Naive thymus-derived CD4-positive, alpha-beta T cell (primary cell): ENCODE data around the gene PREB. TPM values are rescaled to one million over a fixed set of nuclear protein-coding genes. Genes with fewer than 3 reads are reported as not detected.

Source experiments
- ATAC-seq: fragments of 150-1000 bp; cut with Tn5 transposase; 2 replicates; pipeline ENCODE4 v1.10.0; 2021; ENCODE audit warnings: mild to moderate bottlenecking, moderate library complexity
- CTCF ChIA-PET: fragments of 350-600 bp; sonication (Branson Sonifier 250); formaldehyde crosslinking; loops from one replicate; lab custom pipeline; 2021; ENCODE audit warnings: antibody characterized with exemption; lab: Charles Lee
- POLR2A ChIA-PET: fragments of 350-600 bp; sonication (Branson Sonifier 250); formaldehyde crosslinking; loops from one replicate; lab custom pipeline; 2021; ENCODE audit warnings: antibody characterized with exemption, inconsistent platforms; lab: Charles Lee
- DNase-seq, 9 donors: peaks; one replicate each; pipeline versions ENCODE4 v3.0.0 to v3.0.0-alpha.2; 2020 to 2022; ENCODE audit warnings: mixed read lengths in 1 of 9
- H3K27ac ChIP-seq: one replicate; pipeline ENCODE4 v1.7.0; 2013; ENCODE audit warnings: mild to moderate bottlenecking, low read depth, low read length, moderate library complexity
- H3K27me3 ChIP-seq, 2 donors: one replicate each; pipeline ENCODE4 v1.7.0; 2013; ENCODE audit warnings: low read length in 2 of 2, mild to moderate bottlenecking in 2 of 2, moderate library complexity in 2 of 2; ENCODE audit not compliant: control insufficient read depth in 2 of 2, insufficient read depth in 2 of 2
- H3K36me3 ChIP-seq, 3 experiments: 1 replicate in 2 of 3; 2 replicates in 1 of 3; pipeline ENCODE4 v1.7.0; 2013; ENCODE audit warnings: low read length in 3 of 3, mild to moderate bottlenecking in 3 of 3, moderate library complexity in 1 of 3; ENCODE audit not compliant: insufficient read depth in 3 of 3, control insufficient read depth in 2 of 3
- H3K4me1 ChIP-seq, 2 donors: one replicate each; pipeline ENCODE4 v1.7.0; 2013; ENCODE audit warnings: low read length in 2 of 2, mild to moderate bottlenecking in 2 of 2, moderate library complexity in 1 of 2; ENCODE audit not compliant: control insufficient read depth in 2 of 2, insufficient read depth in 2 of 2
- H3K4me3 ChIP-seq: 2 replicates; pipeline ENCODE4 v1.7.0; 2013; ENCODE audit warnings: mild to moderate bottlenecking, low read length
- H3K9me3 ChIP-seq, 3 experiments: 1 replicate in 2 of 3; 2 replicates in 1 of 3; pipeline ENCODE4 v1.7.0; 2013; ENCODE audit warnings: low read length in 3 of 3; ENCODE audit not compliant: control insufficient read depth in 2 of 3
- H3K27ac Mint-ChIP-seq, 9 donors: one replicate each; pipeline ENCODE4 v1.8.0; 2020 to 2022; ENCODE audit warnings: mixed read lengths in 9 of 9, mild to moderate bottlenecking in 8 of 9, moderate library complexity in 5 of 9, inconsistent platforms in 2 of 9
- H3K27me3 Mint-ChIP-seq, 5 donors: one replicate each; pipeline ENCODE4 v1.8.0; 2021 to 2022; ENCODE audit warnings: mixed read lengths in 5 of 5, mild to moderate bottlenecking in 1 of 5
- H3K36me3 Mint-ChIP-seq, 5 donors: one replicate each; pipeline ENCODE4 v1.8.0; 2020 to 2022; ENCODE audit warnings: mixed read lengths in 5 of 5, mild to moderate bottlenecking in 3 of 5, inconsistent platforms in 1 of 5
- H3K4me1 Mint-ChIP-seq, 7 donors: one replicate each; pipeline ENCODE4 v1.8.0; 2020 to 2022; ENCODE audit warnings: mixed read lengths in 7 of 7, mild to moderate bottlenecking in 3 of 7, inconsistent platforms in 1 of 7
- H3K4me3 Mint-ChIP-seq, 10 donors: one replicate each; pipeline ENCODE4 v1.8.0; 2020 to 2022; ENCODE audit warnings: mild to moderate bottlenecking in 10 of 10, mixed read lengths in 10 of 10, moderate library complexity in 6 of 10, inconsistent platforms in 2 of 10
- H3K9me3 Mint-ChIP-seq, 11 donors: one replicate each; pipeline ENCODE4 v1.8.0; 2020 to 2022; ENCODE audit warnings: mixed read lengths in 11 of 11, mild to moderate bottlenecking in 4 of 11, inconsistent platforms in 1 of 11, moderate library complexity in 1 of 11
- intact Hi-C, 2 donors: fragments of 100-400 bp; cut with micrococcal nuclease; formaldehyde crosslinking; loops; one replicate each; pipeline ENCODE4 v1.15.1; 2023
- polyA plus RNA-seq, 2 donors: library from polyadenylated mRNA; unstranded; fragments of 300-500 nt; fragmentation: Illumina TruSeq; gene quantifications; one replicate each; pipeline ENCODE4 v1.2.3, GENCODE V29; 2021
- total RNA-seq, 6 experiments: library from RNA in 5 of 6; stranded (reverse) in 5 of 6; gene quantifications; 1 replicate in 5 of 6; 2 replicates in 1 of 6; pipeline ENCODE4 v1.2.3 and lab custom pipeline; 2021 to 2026

The PREB gene
- total and polyA plus RNA-seq, 7 experiments from 2014 or later = 25.4 to 72.3 (median 53.2) TPM

DNA sequence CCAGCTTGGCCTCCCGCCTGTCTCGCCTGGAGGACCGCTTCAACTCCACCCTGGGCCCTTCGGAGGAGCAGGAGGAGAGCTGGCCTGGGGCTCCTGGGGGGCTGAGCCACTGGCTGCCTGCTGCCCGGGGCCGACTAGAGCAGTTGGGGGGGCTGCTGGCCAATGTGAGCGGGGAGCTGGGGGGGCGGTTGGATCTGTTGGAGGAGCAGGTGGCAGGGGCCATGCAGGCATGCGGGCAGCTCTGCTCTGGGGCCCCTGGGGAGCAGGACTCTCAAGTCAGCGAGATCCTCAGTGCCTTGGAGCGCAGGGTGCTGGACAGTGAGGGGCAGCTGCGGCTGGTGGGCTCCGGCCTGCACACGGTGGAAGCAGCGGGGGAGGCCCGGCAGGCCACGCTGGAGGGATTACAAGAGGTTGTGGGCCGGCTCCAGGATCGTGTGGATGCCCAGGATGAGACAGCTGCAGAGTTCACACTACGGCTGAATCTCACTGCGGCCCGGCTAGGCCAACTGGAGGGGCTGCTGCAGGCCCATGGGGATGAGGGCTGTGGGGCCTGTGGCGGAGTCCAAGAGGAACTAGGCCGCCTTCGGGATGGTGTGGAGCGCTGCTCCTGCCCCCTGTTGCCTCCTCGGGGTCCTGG lies 51.5 kb downstream of the PREB start:
- Mint-ChIP-seq H3K36me3 (no peaks in the 10 kb centered on the region), H3K9me3 (no peaks in the 10 kb centered on the region), H3K27ac (no peak overlapping the region), H3K4me1 (peaks cover 19 to 45% (median 32%) of the 10 kb centered on the region in 7 donors), H3K27me3 (no peaks in the 10 kb centered on the region), H3K4me3 (peak overlapping the region in 1 of 10 donors; percentile 52)
- intact Hi-C loops = loop anchor here in 1 of 2 donors (10.0 kb wide), 1 partner anchor 402 kb away; the partner anchor contains the start of gene IFT172
- no peaks in the 10 kb centered on the region for H3K9me3 ChIP-seq
- no peak overlapping the region for H3K27ac ChIP-seq
- ATAC-seq = no peak
- no peak overlapping the region for H3K4me3 ChIP-seq
- ChIA-PET POLR2A (interaction anchor here (0.6 to 12.0 kb wide), 8 partner anchors 10 to 178 kb away, joined by 3 to 134 read pairs (median 10); partner anchors contain the start of genes AGBL5, ATRAID, OST4 and PREB), CTCF (interaction anchor here (1.4 to 2.1 kb wide), 4 partner anchors 11 to 221 kb away, joined by 3 to 6 read pairs (median 4); partner anchors contain the start of gene OST4)
- H3K36me3 ChIP-seq = no peaks in the 10 kb centered on the region
- no peak for DNase-seq
- no peaks in the 10 kb centered on the region for H3K27me3 ChIP-seq
- H3K4me1 ChIP-seq = peaks cover 22 to 23% of the 10 kb centered on the region in 2 donors

DNA sequence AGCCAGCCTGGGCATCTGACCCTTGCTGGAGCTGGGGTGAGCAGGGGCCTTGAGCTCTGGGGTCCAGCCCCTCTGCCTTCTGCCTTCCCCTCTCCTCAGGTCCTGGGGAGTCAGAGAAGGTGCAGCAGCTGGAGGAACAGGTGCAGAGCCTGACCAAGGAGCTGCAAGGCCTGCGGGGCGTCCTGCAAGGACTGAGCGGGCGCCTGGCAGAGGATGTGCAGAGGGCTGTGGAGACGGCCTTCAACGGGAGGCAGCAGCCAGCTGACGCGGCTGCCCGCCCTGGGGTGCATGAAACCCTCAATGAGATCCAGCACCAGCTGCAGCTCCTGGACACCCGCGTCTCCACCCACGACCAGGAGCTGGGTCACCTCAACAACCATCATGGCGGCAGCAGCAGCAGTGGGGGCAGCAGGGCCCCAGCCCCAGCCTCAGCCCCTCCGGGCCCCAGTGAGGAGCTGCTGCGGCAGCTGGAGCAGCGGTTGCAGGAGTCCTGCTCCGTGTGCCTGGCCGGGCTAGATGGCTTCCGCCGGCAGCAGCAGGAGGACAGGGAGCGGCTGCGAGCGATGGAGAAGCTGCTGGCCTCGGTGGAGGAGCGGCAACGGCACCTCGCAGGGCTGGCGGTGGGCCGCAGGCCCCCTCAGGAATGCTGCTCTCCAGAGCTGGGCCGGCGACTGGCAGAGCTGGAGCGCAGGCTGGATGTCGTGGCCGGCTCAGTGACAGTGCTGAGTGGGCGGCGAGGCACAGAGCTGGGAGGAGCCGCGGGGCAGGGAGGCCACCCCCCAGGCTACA lies 52.3 kb downstream of the PREB start:
- Histone ChIP-seq H3K27ac (peak overlapping the region; percentile 69), H3K4me3 (peak overlapping the region; percentile 48), H3K27me3 (no peaks in the 10 kb centered on the region), H3K36me3 (no peaks in the 10 kb centered on the region), H3K9me3 (no peaks in the 10 kb centered on the region), H3K4me1 (peaks cover 21 to 22% of the 10 kb centered on the region in 2 donors)
- CTCF ChIA-PET = interaction anchor here (0.6 to 1.6 kb wide), 7 partner anchors 11 to 221 kb away, joined by 3 to 5 read pairs (median 4); partner anchors contain the start of gene OST4
- DNase-seq (no peak), ATAC-seq (no peak)
- POLR2A ChIA-PET = interaction anchor here (0.8 to 12.0 kb wide), 10 partner anchors 8 to 274 kb away, joined by 3 to 134 read pairs (median 7); partner anchors contain the start of genes AGBL5, ATRAID, GTF3C2 and OST4
- Mint-ChIP-seq H3K4me1 (peaks cover 19 to 44% (median 29%) of the 10 kb centered on the region in 7 donors), H3K4me3 (peak overlapping the region in 6 of 10 donors; percentile 81 to 96 (median 86)), H3K36me3 (no peaks in the 10 kb centered on the region), H3K9me3 (no peaks in the 10 kb centered on the region), H3K27me3 (no peaks in the 10 kb centered on the region), H3K27ac (peak overlapping the region in 6 of 9 donors; percentile 95 to 98 (median 97))
- intact Hi-C loops = loop anchor here (1.0 to 10.0 kb wide), 10 partner anchors 11 to 403 kb away; partner anchors contain the start of genes ATRAID (in 2 of the 2), EIF2B4 (in 2 of the 2), OST4 (in 2 of the 2) and SLC5A6 (in 2 of the 2)

Other genes with a start within 250 kb of the PREB start
- 1 to 10 TPM; 1.8 to 6.0 (median 4.5) TPM for gene MAPRE3, start 164.0 kb downstream of the PREB start, total RNA-seq
- 1 to 10 TPM; 1.9 to 2.6 TPM for gene MAPRE3, start 164.0 kb downstream of the PREB start, polyA plus RNA-seq
- gene TMEM214, start 101.7 kb downstream of the PREB start, total RNA-seq = 100 to 1,000 TPM in 1 of 5 experiments, 10 to 100 TPM in 4; 36.7 to 114 (median 67.5) TPM
- gene TMEM214, start 101.7 kb downstream of the PREB start, polyA plus RNA-seq = 10 to 100 TPM; 18.6 to 32.5 TPM
- 10 to 100 TPM in 4 of 5 experiments, 1 to 10 TPM in 1; 7.6 to 15.7 (median 12.4) TPM for gene AGBL5, start 83.0 kb downstream of the PREB start, total RNA-seq
- 10 to 100 TPM in 1 of 2 donors, 1 to 10 TPM in 1; 8.0 to 10.4 TPM for gene AGBL5, start 83.0 kb downstream of the PREB start, polyA plus RNA-seq
- gene OST4, start 63.0 kb downstream of the PREB start, total RNA-seq = 100 to 1,000 TPM; 241 to 398 (median 263) TPM
- 100 to 1,000 TPM; 747 to 884 TPM for gene OST4, start 63.0 kb downstream of the PREB start, polyA plus RNA-seq
- 1 to 10 TPM in 1 of 5 experiments, under 1 TPM in 4; 0.35 to 1.4 (median 0.61) TPM for gene EMILIN1, start 56.0 kb downstream of the PREB start, total RNA-seq
- gene EMILIN1, start 56.0 kb downstream of the PREB start, polyA plus RNA-seq = 1 to 10 TPM in 1 of 2 donors, under 1 TPM in 1; 0.89 to 1.1 TPM
- gene KHK, start 47.9 kb downstream of the PREB start, total RNA-seq = 10 to 100 TPM in 1 of 5 experiments, 1 to 10 TPM in 4; 5.8 to 13.8 (median 6.2) TPM
- 1 to 10 TPM; 7.6 to 8.8 TPM for gene KHK, start 47.9 kb downstream of the PREB start, polyA plus RNA-seq
- gene CGREF1, start 15.5 kb downstream of the PREB start, total RNA-seq = 1 to 10 TPM in 1 of 5 experiments, under 1 TPM in 3, not detected in 1; 0.34 to 3.5 (median 0.54) TPM
- gene CGREF1, start 15.5 kb downstream of the PREB start, polyA plus RNA-seq = under 1 TPM; 0.45 to 0.50 TPM
- gene ABHD1, start 10.8 kb downstream of the PREB start, total RNA-seq = 1 to 10 TPM in 3 of 5 experiments, under 1 TPM in 2; 0.53 to 2.0 (median 1.5) TPM
- gene ABHD1, start 10.8 kb downstream of the PREB start, polyA plus RNA-seq = under 1 TPM; 0.53 to 0.90 TPM
- gene PRR30, start 4.8 kb upstream of the PREB start, total RNA-seq = not detected
- not detected for gene PRR30, start 4.8 kb upstream of the PREB start, polyA plus RNA-seq
- not detected for gene TCF23, start 14.4 kb upstream of the PREB start, total RNA-seq
- gene TCF23, start 14.4 kb upstream of the PREB start, polyA plus RNA-seq = not detected
- 100 to 1,000 TPM in 2 of 5 experiments, 10 to 100 TPM in 3; 71.0 to 113 (median 90.7) TPM for gene ATRAID, start 77.4 kb upstream of the PREB start, total RNA-seq
- gene ATRAID, start 77.4 kb upstream of the PREB start, polyA plus RNA-seq = 100 to 1,000 TPM; 320 to 391 TPM
- 100 to 1,000 TPM in 1 of 5 experiments, 10 to 100 TPM in 4; 25.6 to 203 (median 44.3) TPM for gene SLC5A6, start 77.6 kb upstream of the PREB start, total RNA-seq
- 10 to 100 TPM; 13.2 to 21.7 TPM for gene SLC5A6, start 77.6 kb upstream of the PREB start, polyA plus RNA-seq
- 10 to 100 TPM; 34.4 to 65.7 (median 45.4) TPM for gene CAD, start 82.7 kb upstream of the PREB start, total RNA-seq
- 10 to 100 TPM; 19.6 to 28.1 TPM for gene CAD, start 82.7 kb upstream of the PREB start, polyA plus RNA-seq
- under 1 TPM in 1 of 5 experiments, not detected in 4; 0.29 TPM for gene SLC30A3, start 128.4 kb upstream of the PREB start, total RNA-seq
- gene SLC30A3, start 128.4 kb upstream of the PREB start, polyA plus RNA-seq = under 1 TPM in 1 of 2 donors, not detected in 1; 0.56 TPM
- gene DNAJC5G, start 140.8 kb upstream of the PREB start, total RNA-seq = not detected
- not detected for gene DNAJC5G, start 140.8 kb upstream of the PREB start, polyA plus RNA-seq
- gene TRIM54, start 147.8 kb upstream of the PREB start, total RNA-seq = not detected
- not detected for gene TRIM54, start 147.8 kb upstream of the PREB start, polyA plus RNA-seq
- 1 to 10 TPM; 2.5 to 6.5 (median 4.6) TPM for gene UCN, start 173.8 kb upstream of the PREB start, total RNA-seq
- under 1 TPM; 0.35 to 0.81 TPM for gene UCN, start 173.8 kb upstream of the PREB start, polyA plus RNA-seq
- 100 to 1,000 TPM in 1 of 5 experiments, 10 to 100 TPM in 4; 55.7 to 119 (median 94.4) TPM for gene MPV17, start 188.5 kb upstream of the PREB start, total RNA-seq
- 100 to 1,000 TPM; 133 to 145 TPM for gene MPV17, start 188.5 kb upstream of the PREB start, polyA plus RNA-seq
- 100 to 1,000 TPM in 1 of 5 experiments, 10 to 100 TPM in 4; 68.0 to 106 (median 78.3) TPM for gene GTF3C2, start 222.1 kb upstream of the PREB start, total RNA-seq
- gene GTF3C2, start 222.1 kb upstream of the PREB start, polyA plus RNA-seq = 10 to 100 TPM; 26.6 to 56.1 TPM
- gene EIF2B4, start 235.7 kb upstream of the PREB start, total RNA-seq = 10 to 100 TPM; 36.5 to 56.1 (median 44.1) TPM
- 10 to 100 TPM; 23.8 to 42.2 TPM for gene EIF2B4, start 235.7 kb upstream of the PREB start, polyA plus RNA-seq
- 100 to 1,000 TPM in 3 of 5 experiments, 10 to 100 TPM in 2; 71.0 to 128 (median 111) TPM for gene SNX17, start 236.0 kb upstream of the PREB start, total RNA-seq
- 100 to 1,000 TPM; 187 to 209 TPM for gene SNX17, start 236.0 kb upstream of the PREB start, polyA plus RNA-seq
- gene ZNF513, start 246.1 kb upstream of the PREB start, total RNA-seq = 10 to 100 TPM; 15.6 to 23.2 (median 19.2) TPM
- 1 to 10 TPM; 2.6 to 8.1 TPM for gene ZNF513, start 246.1 kb upstream of the PREB start, polyA plus RNA-seq